ENCODE data around the gene LATS2. TPM values are rescaled to one million over a fixed set of nuclear protein-coding genes. Genes with fewer than 3 reads are reported as not detected.
"Not testable (repeated sequence)": the region's sequence is repeated elsewhere in the genome, so short reads cannot be mapped to it uniquely, and the experiment has no call there.

LATS2 gene
- total RNA-seq, 3 donors from 2014 or later (not counting 1 experiment from before 2014, with no cell fraction given) = 28.8 to 34.8 (median 29.0) TPM

DNA sequence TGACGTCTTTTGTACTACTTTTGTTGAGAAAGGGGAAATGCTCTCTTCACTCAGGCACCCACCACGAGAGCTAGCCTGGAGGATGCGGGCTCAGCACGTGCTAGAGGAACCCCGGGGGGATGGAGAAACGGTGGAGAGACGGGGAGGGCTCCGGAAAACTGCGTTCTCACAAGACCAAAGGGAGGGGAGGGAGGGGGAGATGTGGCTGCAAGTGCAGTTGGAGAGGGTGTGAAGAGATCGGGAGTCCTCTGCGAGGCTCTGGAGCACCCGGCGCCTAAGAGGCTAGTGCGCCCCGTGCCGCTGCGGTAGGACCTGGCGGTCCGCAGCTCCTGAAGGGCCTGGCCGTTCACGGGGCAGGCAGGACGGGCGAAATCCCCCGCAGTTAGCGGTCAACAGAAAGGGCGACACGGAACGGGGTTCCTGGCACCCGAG lies 115.4 kb downstream of the LATS2 start:
- Histone ChIP-seq H3K4me1 (ENCODE audit: control insufficient read depth, insufficient read depth, low read length) (peaks cover 6% of the 10 kb centered on the region), H3K36me3 (ENCODE audit: control insufficient read depth, insufficient read depth, low read length) (no peaks in the 10 kb centered on the region), H3K4me3 (ENCODE audit: low read length) (no peak overlapping the region), H3K27ac (ENCODE audit: low read length) (no peak overlapping the region), H3K9me3 (ENCODE audit: control insufficient read depth, insufficient read depth, low read length) (no peaks in the 10 kb centered on the region), H3K27me3 (ENCODE audit: control insufficient read depth, insufficient read depth, low read length) (no peaks in the 10 kb centered on the region)
- TF ChIP-seq, protein P1, sequence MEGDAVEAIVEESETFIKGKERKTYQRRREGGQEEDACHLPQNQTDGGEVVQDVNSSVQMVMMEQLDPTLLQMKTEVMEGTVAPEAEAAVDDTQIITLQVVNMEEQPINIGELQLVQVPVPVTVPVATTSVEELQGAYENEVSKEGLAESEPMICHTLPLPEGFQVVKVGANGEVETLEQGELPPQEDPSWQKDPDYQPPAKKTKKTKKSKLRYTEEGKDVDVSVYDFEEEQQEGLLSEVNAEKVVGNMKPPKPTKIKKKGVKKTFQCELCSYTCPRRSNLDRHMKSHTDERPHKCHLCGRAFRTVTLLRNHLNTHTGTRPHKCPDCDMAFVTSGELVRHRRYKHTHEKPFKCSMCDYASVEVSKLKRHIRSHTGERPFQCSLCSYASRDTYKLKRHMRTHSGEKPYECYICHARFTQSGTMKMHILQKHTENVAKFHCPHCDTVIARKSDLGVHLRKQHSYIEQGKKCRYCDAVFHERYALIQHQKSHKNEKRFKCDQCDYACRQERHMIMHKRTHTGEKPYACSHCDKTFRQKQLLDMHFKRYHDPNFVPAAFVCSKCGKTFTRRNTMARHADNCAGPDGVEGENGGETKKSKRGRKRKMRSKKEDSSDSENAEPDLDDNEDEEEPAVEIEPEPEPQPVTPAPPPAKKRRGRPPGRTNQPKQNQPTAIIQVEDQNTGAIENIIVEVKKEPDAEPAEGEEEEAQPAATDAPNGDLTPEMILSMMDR (IDR thresholded peaks at IDR 0.05) = no peak
- intact Hi-C loops (cut with micrococcal nuclease) = loop anchor here (2.0 kb wide), 1 partner anchor 187 kb away; no protein-coding TSS in a partner anchor
- H3K27ac Mint-ChIP-seq = no peak overlapping the region
- H3K4me3 Mint-ChIP-seq = no peak overlapping the region
- peaks cover 42 to 53% of the 10 kb centered on the region in 2 donors for H3K27me3 Mint-ChIP-seq (ENCODE audit: low read depth in 2 of 2)
- H3K9me3 Mint-ChIP-seq = no peaks in the 10 kb centered on the region
- H3K4me1 Mint-ChIP-seq = peaks cover 9 to 16% of the 10 kb centered on the region in 2 donors
- H3K36me3 Mint-ChIP-seq = no peaks in the 10 kb centered on the region
- DNase-seq (no peak), ATAC-seq (peak in 2 of 3 donors; percentile 47 to 51)
- WGBS (ENCODE audit: insufficient coverage) = 2% methylated on average over 29 of the region's 29 CpGs

DNA sequence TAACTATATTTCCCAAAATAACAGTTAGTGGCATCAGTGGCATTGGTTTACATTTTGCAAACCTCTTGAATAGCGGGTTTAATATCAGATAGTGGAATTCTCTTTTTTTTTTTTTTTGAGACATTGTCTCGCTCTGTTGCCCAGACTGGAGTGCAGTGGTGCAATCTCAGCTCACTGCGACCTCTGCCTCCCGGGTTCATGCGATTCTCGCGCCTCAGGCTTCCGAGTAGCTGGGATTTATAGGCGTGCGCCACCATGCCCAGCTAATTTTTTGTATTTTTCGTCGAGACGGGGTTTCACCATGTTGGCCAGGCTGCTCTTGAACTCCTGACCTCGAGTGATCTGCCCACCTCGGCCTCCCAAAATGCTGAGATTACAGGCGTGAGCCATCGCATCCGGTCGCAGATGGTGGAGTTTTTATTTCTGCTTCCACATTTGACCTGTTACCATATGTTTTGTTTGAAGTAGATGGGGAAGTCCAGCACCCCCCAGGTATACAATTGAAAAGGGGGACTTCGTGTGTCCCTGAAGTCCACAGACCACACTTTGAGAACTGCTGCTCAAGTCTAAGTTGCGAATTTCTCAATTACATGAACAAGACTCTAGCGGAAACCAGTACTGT lies 118.3 kb downstream of the LATS2 start:
- TF ChIP-seq, protein P1 (IDR thresholded peaks at IDR 0.05) = no peak
- H3K4me3 ChIP-seq (ENCODE audit: low read length) = no peak overlapping the region
- no peaks in the 10 kb centered on the region for H3K27me3 ChIP-seq (ENCODE audit: control insufficient read depth, insufficient read depth, low read length)
- H3K36me3 Mint-ChIP-seq = no peaks in the 10 kb centered on the region
- H3K27me3 Mint-ChIP-seq (ENCODE audit: low read depth in 2 of 2) = peaks cover 35 to 38% of the 10 kb centered on the region in 2 donors
- H3K4me1 Mint-ChIP-seq = peaks cover 9 to 16% of the 10 kb centered on the region in 2 donors
- no peaks in the 10 kb centered on the region for H3K9me3 ChIP-seq (ENCODE audit: control insufficient read depth, insufficient read depth, low read length)
- H3K27ac ChIP-seq (ENCODE audit: low read length) = no peak overlapping the region
- no peaks in the 10 kb centered on the region for H3K36me3 ChIP-seq (ENCODE audit: control insufficient read depth, insufficient read depth, low read length)
- 83% methylated on average over 20 of the region's 22 CpGs for WGBS (ENCODE audit: insufficient coverage)
- H3K9me3 Mint-ChIP-seq = no peaks in the 10 kb centered on the region
- peaks cover 6% of the 10 kb centered on the region for H3K4me1 ChIP-seq (ENCODE audit: control insufficient read depth, insufficient read depth, low read length)
- DNase-seq = no peak
- no peak overlapping the region for H3K27ac Mint-ChIP-seq
- H3K4me3 Mint-ChIP-seq = no peak overlapping the region
- intact Hi-C loops (cut with micrococcal nuclease) = loop anchor here (1.0 kb wide), 2 partner anchors 237 to 536 kb away; no protein-coding TSS in a partner anchor
- peak in 2 of 3 donors; percentile 20 to 47 for ATAC-seq

DNA sequence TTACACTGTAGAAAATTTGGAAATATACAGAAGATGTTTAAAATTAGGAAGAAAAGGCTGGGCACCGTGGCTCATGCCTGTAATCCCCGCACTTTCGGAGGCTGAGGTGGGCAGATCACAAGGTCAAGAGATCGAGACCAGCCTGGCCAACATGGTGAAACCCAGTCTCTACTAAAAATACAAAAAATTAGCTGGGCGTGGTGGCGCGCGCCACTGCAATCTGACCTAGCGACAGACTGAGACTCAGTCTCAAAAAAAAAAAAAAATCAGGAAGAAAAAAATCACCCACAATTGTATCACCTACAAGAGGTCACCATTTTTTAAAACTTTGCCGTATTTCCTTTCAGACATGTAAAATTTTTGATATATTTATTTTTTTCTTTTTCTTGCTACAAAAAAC lies 120.9 kb downstream of the LATS2 start:
- H3K36me3 Mint-ChIP-seq; DNase-seq; intact Hi-C loops (cut with micrococcal nuclease); ATAC-seq; H3K9me3 ChIP-seq (ENCODE audit: control insufficient read depth, insufficient read depth, low read length); H3K36me3 ChIP-seq (ENCODE audit: control insufficient read depth, insufficient read depth, low read length); H3K4me3 ChIP-seq (ENCODE audit: low read length); H3K9me3 Mint-ChIP-seq; H3K4me1 ChIP-seq (ENCODE audit: control insufficient read depth, insufficient read depth, low read length); H3K27me3 ChIP-seq (ENCODE audit: control insufficient read depth, insufficient read depth, low read length); H3K4me3 Mint-ChIP-seq; H3K27ac Mint-ChIP-seq; H3K4me1 Mint-ChIP-seq; H3K27ac ChIP-seq (ENCODE audit: low read length): not testable (repeated sequence)
- 89% methylated on average over 9 of the region's 10 CpGs for WGBS (ENCODE audit: insufficient coverage)
- H3K27me3 Mint-ChIP-seq (ENCODE audit: low read depth in 2 of 2) = peaks cover 21% of the 10 kb centered on the region in 2 donors

DNA sequence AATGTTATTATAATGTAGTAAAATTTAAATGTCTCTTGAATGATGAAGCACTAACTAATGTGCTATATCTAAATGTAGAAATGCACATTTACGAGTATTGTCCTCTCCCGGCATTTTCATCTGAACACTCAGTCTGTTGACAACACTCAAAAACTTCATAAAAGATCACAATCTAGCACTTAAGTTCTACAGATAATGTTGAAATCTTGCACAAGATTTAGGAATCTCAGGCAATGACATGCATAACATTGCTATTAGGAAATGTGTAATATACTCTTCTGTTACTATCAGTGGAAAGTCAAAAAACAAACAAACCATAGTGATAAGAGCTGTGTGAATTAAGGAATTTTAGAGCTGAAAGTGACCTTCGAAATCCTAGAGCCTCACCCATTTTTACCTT lies 121.3 kb downstream of the LATS2 start:
- Histone ChIP-seq H3K9me3 (ENCODE audit: control insufficient read depth, insufficient read depth, low read length) (no peaks in the 10 kb centered on the region), H3K27me3 (ENCODE audit: control insufficient read depth, insufficient read depth, low read length) (no peaks in the 10 kb centered on the region), H3K4me3 (ENCODE audit: low read length) (no peak overlapping the region), H3K36me3 (ENCODE audit: control insufficient read depth, insufficient read depth, low read length) (no peaks in the 10 kb centered on the region), H3K4me1 (ENCODE audit: control insufficient read depth, insufficient read depth, low read length) (no peaks in the 10 kb centered on the region), H3K27ac (ENCODE audit: low read length) (no peak overlapping the region)
- no peak for DNase-seq
- Mint-ChIP-seq H3K4me3 (no peak overlapping the region), H3K27ac (no peak overlapping the region), H3K27me3 (ENCODE audit: low read depth in 2 of 2) (peaks cover 16 to 17% of the 10 kb centered on the region in 2 donors), H3K4me1 (peaks cover 5% of the 10 kb centered on the region in 2 donors), H3K36me3 (no peaks in the 10 kb centered on the region), H3K9me3 (no peaks in the 10 kb centered on the region)
- no peak for ATAC-seq
- intact Hi-C loops (cut with micrococcal nuclease) = no loop called here
- 91% methylated on average over 2 of the region's 3 CpGs for WGBS (ENCODE audit: insufficient coverage)
- TF ChIP-seq, protein P1 (IDR thresholded peaks at IDR 0.05) = no peak
